B cell (primary cell): ENCODE data around the gene CCNYL1. TPM values are rescaled to one million over a fixed set of nuclear protein-coding genes. Genes with fewer than 3 reads are reported as not detected.

Source experiments
- ATAC-seq: fragments of 200-7000 bp; cut with Tn5 transposase; one replicate; pipeline ENCODE4 v1.10.0; 2021; ENCODE audit warnings: low read depth, mild to moderate bottlenecking, moderate number of reproducible peaks, moderate library complexity
- CTCF ChIA-PET: fragments of 350-600 bp; sonication (Branson Sonifier 250); formaldehyde crosslinking; loops from one replicate; lab custom pipeline; 2021; ENCODE audit warnings: antibody characterized with exemption, inconsistent platforms; lab: Charles Lee
- POLR2A ChIA-PET: fragments of 350-600 bp; sonication (Branson Sonifier 250); formaldehyde crosslinking; loops from one replicate; lab custom pipeline; 2021; ENCODE audit warnings: antibody characterized with exemption; lab: Charles Lee
- DNase-seq: peaks from one replicate; pipeline ENCODE4 v3.0.0; 2013
- H2AFZ ChIP-seq: 2 replicates; pipeline ENCODE4 v1.6.1; 2012; ENCODE audit warnings: mild to moderate bottlenecking, low read depth, low read length; ENCODE audit not compliant: insufficient read depth, poor library complexity, severe bottlenecking
- H3K27ac ChIP-seq, 2 donors: 1 replicate in 1 of 2; 2 replicates in 1 of 2; pipeline ENCODE4 v1.5.1; 2012 to 2013; ENCODE audit warnings: low read length in 2 of 2, mild to moderate bottlenecking in 2 of 2, moderate library complexity in 1 of 2
- H3K27me3 ChIP-seq, 4 experiments: fragments of 200-600 bp in 1 of 4; sonication (generic) in 1 of 4; replicated peaks in 1 of 4; 1 replicate in 2 of 4; 2 replicates in 2 of 4; pipeline versions ENCODE4 v1.6.1 to v1.7.0; 2013 to 2016; ENCODE audit warnings: low read length in 3 of 4, mild to moderate bottlenecking in 2 of 4, mixed read lengths in 1 of 4, moderate library complexity in 1 of 4; ENCODE audit not compliant: insufficient read depth in 4 of 4, control insufficient read depth in 3 of 4; ENCODE audit errors: control extremely low read depth in 1 of 4
- H3K36me3 ChIP-seq, 2 experiments: replicated peaks in 1 of 2; 1 replicate in 1 of 2; 2 replicates in 1 of 2; pipeline versions ENCODE4 v1.6.1 to v1.7.1; 2013; ENCODE audit warnings: low read length in 1 of 2; ENCODE audit not compliant: insufficient read depth in 2 of 2, control insufficient read depth in 1 of 2; ENCODE audit errors: control extremely low read depth in 1 of 2, extremely low read depth in 1 of 2
- H3K4me1 ChIP-seq, 2 donors: fragments of 200-600 bp in 1 of 2; sonication (generic) in 1 of 2; 1 replicate in 1 of 2; 2 replicates in 1 of 2; pipeline versions ENCODE4 v1.5.1 to v1.6.1; 2013 to 2017; ENCODE audit warnings: low read length in 2 of 2; ENCODE audit not compliant: control insufficient read depth in 2 of 2, insufficient read depth in 2 of 2
- H3K4me2 ChIP-seq: replicated peaks from 2 replicates; pipeline ENCODE3; 2012; ENCODE audit warnings: mild to moderate bottlenecking, low read depth, low read length; ENCODE audit not compliant: poor library complexity, severe bottlenecking
- H3K4me3 ChIP-seq, 5 experiments: fragments of 200-600 bp in 1 of 5; sonication (generic) in 1 of 5; 1 replicate in 3 of 5; 2 replicates in 2 of 5; pipeline versions ENCODE4 v1.5.1 to v1.7.0; 2011 to 2016; ENCODE audit warnings: low read length in 4 of 5, mild to moderate bottlenecking in 4 of 5, low read depth in 2 of 5, control low read depth in 1 of 5, moderate library complexity in 1 of 5; ENCODE audit not compliant: insufficient read depth in 1 of 5; ENCODE audit errors: control extremely low read depth in 1 of 5, extremely low read depth in 1 of 5
- H3K79me2 ChIP-seq: fragments of 200-600 bp; sonication (generic); one replicate; pipeline ENCODE4 v1.6.0; 2016; ENCODE audit warnings: low read length; ENCODE audit not compliant: control insufficient read depth, insufficient read depth
- H3K9ac ChIP-seq: fragments of 200-600 bp; sonication (generic); 2 replicates; pipeline ENCODE4 v1.6.1; 2017; ENCODE audit warnings: mild to moderate bottlenecking, low read length, moderate library complexity
- H3K9me3 ChIP-seq, 3 donors: one replicate each; pipeline versions ENCODE4 v1.6.1 to v1.7.1; 2013; ENCODE audit warnings: low read length in 2 of 3; ENCODE audit not compliant: control insufficient read depth in 2 of 3, insufficient read depth in 1 of 3; ENCODE audit errors: control extremely low read depth in 1 of 3
- H4K20me1 ChIP-seq: 2 replicates; pipeline ENCODE4 v1.6.0; 2012; ENCODE audit warnings: mild to moderate bottlenecking, low read length; ENCODE audit not compliant: insufficient read depth, control insufficient read depth, poor library complexity, severe bottlenecking
- H3K27ac Mint-ChIP-seq: one replicate; pipeline ENCODE4 v1.8.0; 2021; ENCODE audit warnings: mixed read lengths
- H3K27me3 Mint-ChIP-seq: one replicate; pipeline ENCODE4 v1.8.0; 2021; ENCODE audit warnings: mixed read lengths
- H3K4me1 Mint-ChIP-seq: one replicate; pipeline ENCODE4 v1.8.0; 2021; ENCODE audit warnings: mixed read lengths
- H3K4me3 Mint-ChIP-seq: one replicate; pipeline ENCODE4 v1.8.0; 2021; ENCODE audit warnings: mixed read lengths
- H3K9me3 Mint-ChIP-seq: one replicate; pipeline ENCODE4 v1.8.0; 2022; ENCODE audit warnings: mixed read lengths; ENCODE audit not compliant: insufficient read depth
- EZH2 ChIP-seq: IDR thresholded peaks from 2 replicates; pipeline ENCODE4 v1.6.1; 2012; ENCODE audit warnings: borderline replicate concordance, low read depth, mild to moderate bottlenecking, moderate library complexity, low read length; ENCODE audit not compliant: insufficient read depth, poor library complexity, severe bottlenecking
- WGBS: methylation state at CpG from one replicate; pipeline ENCODE4 v1.1.5; 2013; ENCODE audit warnings: missing lambda C conversion rate; ENCODE audit not compliant: insufficient coverage; 5-methylcytosine and 5-hydroxymethylcytosine counted together
- intact Hi-C: fragments of 100-400 bp; cut with micrococcal nuclease; formaldehyde crosslinking; loops from one replicate; pipeline ENCODE4 v1.10.0; 2022
- polyA plus RNA-seq: library from polyadenylated mRNA; depleted of rRNA; stranded (reverse); fragments of >200 nt; gene quantifications from 2 replicates; pipeline ENCODE4 v1.2.3, GENCODE V29; 2012
- total RNA-seq, 2 donors: library from RNA; stranded (reverse); fragments of 120-200 nt in 1 of 2; gene quantifications; 1 replicate in 1 of 2; 2 replicates in 1 of 2; pipeline versions ENCODE4 v1.2.3 to v1.2.4, GENCODE V29; 2013 to 2022
- TF ChIP-seq, protein P1 (sequence below): fragments of 200-600 bp; IDR thresholded peaks from one replicate; pipeline ENCODE4 v1.8.0; 2022; ENCODE audit warnings: antibody characterized with exemption, mild to moderate bottlenecking

The CCNYL1 gene
- total and polyA plus RNA-seq, 2 donors (not counting 1 experiment from before 2014, with no cell fraction given) = 8.6 to 14.2 TPM

DNA sequence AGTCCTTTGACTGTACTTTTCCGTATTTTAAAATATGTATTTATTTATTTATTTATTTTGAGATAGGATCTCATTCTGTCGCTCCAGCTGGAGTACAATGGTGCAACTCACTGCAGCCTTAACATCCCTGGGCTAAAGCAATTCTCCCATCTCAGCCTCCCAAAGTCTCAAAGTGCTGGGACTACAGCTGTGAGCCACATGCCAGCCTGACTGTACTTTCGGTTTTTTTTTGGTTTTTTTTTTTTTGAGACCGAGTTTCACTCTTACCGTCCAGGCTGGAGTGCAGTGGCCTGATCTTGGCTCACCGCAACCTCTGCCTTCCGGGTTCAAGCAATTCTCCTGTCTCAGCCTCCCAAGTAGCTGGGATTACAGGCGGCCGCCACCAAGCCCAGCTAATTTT lies 28.9 kb upstream of the CCNYL1 start:
- Histone ChIP-seq H3K27me3 (peaks cover 0 to 2% (median 0%) of the 10 kb centered on the region in 4 experiments), H3K36me3 (no peaks in the 10 kb centered on the region), H3K4me3 (no peak overlapping the region), H4K20me1 (no peaks in the 10 kb centered on the region), H3K9ac (no peak overlapping the region), H3K9me3 (peaks cover 0 to 6% (median 0%) of the 10 kb centered on the region in 3 donors), H3K79me2 (no peaks in the 10 kb centered on the region), H3K27ac (no peak overlapping the region), H3K4me1 (no peaks in the 10 kb centered on the region), H3K4me2 (no peak overlapping the region), H2AFZ (no peak overlapping the region)
- CTCF ChIA-PET = no interaction called here
- intact Hi-C loops = no loop called here
- WGBS = 84% methylated on average over 7 of the region's 9 CpGs
- Mint-ChIP-seq H3K27me3 (no peaks in the 10 kb centered on the region), H3K27ac (no peak overlapping the region), H3K9me3 (no peaks in the 10 kb centered on the region), H3K4me1 (no peaks in the 10 kb centered on the region), H3K4me3 (no peak overlapping the region)
- no peak for TF ChIP-seq EZH2
- TF ChIP-seq, protein P1, sequence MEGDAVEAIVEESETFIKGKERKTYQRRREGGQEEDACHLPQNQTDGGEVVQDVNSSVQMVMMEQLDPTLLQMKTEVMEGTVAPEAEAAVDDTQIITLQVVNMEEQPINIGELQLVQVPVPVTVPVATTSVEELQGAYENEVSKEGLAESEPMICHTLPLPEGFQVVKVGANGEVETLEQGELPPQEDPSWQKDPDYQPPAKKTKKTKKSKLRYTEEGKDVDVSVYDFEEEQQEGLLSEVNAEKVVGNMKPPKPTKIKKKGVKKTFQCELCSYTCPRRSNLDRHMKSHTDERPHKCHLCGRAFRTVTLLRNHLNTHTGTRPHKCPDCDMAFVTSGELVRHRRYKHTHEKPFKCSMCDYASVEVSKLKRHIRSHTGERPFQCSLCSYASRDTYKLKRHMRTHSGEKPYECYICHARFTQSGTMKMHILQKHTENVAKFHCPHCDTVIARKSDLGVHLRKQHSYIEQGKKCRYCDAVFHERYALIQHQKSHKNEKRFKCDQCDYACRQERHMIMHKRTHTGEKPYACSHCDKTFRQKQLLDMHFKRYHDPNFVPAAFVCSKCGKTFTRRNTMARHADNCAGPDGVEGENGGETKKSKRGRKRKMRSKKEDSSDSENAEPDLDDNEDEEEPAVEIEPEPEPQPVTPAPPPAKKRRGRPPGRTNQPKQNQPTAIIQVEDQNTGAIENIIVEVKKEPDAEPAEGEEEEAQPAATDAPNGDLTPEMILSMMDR = no peak
- ATAC-seq (no peak), DNase-seq (no peak)
- POLR2A ChIA-PET = no interaction called here

GRCh38 chr2:207683438-207683837 lies 28.0 kb upstream of the CCNYL1 start:
- no peak overlapping the region for H3K4me2 ChIP-seq

More at GRCh38 chr2:207683438-207683837, 28.0 kb upstream of the CCNYL1 start:
- intact Hi-C loops = no loop called here
- Histone ChIP-seq H3K9ac (no peak overlapping the region), H3K27me3 (peaks cover 0 to 2% (median 0%) of the 10 kb centered on the region in 4 experiments), H3K4me1 (no peaks in the 10 kb centered on the region), H4K20me1 (no peaks in the 10 kb centered on the region), H3K9me3 (peaks cover 0 to 6% (median 0%) of the 10 kb centered on the region in 3 donors), H3K4me3 (no peak overlapping the region), H3K27ac (no peak overlapping the region), H3K36me3 (no peaks in the 10 kb centered on the region), H3K79me2 (no peaks in the 10 kb centered on the region), H2AFZ (no peak overlapping the region)
- POLR2A ChIA-PET = no interaction called here
- no peak for DNase-seq
- no peak for ATAC-seq
- H3K9me3 Mint-ChIP-seq = no peaks in the 10 kb centered on the region
- no peak overlapping the region for H3K27ac Mint-ChIP-seq
- no peak overlapping the region for H3K4me3 Mint-ChIP-seq
- H3K27me3 Mint-ChIP-seq = no peaks in the 10 kb centered on the region
- CTCF ChIA-PET = no interaction called here
- TF ChIP-seq, protein P1 = no peak
- no peaks in the 10 kb centered on the region for H3K4me1 Mint-ChIP-seq
- 97% methylated on average over 4 of the region's 5 CpGs for WGBS
